ENCODE data around the gene SLC41A1.

DNA sequence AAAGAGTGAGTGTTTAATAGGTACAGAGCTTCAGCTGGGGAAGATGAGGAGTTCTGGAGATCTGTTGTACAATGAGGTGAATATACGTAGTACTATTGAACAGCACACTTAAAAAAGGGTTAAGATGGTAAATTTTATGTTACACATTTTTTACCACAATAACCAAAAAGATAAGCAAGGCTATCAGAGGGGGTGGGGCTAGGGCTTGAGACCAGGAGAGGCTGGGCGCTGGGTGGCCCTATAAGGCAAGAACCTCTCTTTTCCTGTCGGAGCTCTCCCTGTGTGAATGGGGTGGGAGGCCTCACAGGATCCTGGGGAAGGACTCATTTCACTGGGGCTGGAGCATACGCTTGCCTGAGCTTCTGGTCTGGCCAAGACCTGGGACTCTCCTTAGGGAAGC, 9.0 kb downstream of the SLC41A1 start:
- TF ChIP-seq, protein P1, sequence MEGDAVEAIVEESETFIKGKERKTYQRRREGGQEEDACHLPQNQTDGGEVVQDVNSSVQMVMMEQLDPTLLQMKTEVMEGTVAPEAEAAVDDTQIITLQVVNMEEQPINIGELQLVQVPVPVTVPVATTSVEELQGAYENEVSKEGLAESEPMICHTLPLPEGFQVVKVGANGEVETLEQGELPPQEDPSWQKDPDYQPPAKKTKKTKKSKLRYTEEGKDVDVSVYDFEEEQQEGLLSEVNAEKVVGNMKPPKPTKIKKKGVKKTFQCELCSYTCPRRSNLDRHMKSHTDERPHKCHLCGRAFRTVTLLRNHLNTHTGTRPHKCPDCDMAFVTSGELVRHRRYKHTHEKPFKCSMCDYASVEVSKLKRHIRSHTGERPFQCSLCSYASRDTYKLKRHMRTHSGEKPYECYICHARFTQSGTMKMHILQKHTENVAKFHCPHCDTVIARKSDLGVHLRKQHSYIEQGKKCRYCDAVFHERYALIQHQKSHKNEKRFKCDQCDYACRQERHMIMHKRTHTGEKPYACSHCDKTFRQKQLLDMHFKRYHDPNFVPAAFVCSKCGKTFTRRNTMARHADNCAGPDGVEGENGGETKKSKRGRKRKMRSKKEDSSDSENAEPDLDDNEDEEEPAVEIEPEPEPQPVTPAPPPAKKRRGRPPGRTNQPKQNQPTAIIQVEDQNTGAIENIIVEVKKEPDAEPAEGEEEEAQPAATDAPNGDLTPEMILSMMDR (conservative IDR thresholded peaks at IDR 0.05; ENCODE audit: low read depth, low read length) = no peak
- TF ChIP-seq EZH2 (IDR thresholded peaks at IDR 0.05; ENCODE audit: low read length, unreplicated experiment) = no peak
- no peak for TF ChIP-seq EZH2phosphoT487 (IDR thresholded peaks at IDR 0.05; ENCODE audit: borderline replicate concordance, low read length)
